ENCODE results near the gene USP21.
A peak's percentile ranks its signal among the peaks of the same experiment; 100 is the strongest.

USP21 gene

DNA sequence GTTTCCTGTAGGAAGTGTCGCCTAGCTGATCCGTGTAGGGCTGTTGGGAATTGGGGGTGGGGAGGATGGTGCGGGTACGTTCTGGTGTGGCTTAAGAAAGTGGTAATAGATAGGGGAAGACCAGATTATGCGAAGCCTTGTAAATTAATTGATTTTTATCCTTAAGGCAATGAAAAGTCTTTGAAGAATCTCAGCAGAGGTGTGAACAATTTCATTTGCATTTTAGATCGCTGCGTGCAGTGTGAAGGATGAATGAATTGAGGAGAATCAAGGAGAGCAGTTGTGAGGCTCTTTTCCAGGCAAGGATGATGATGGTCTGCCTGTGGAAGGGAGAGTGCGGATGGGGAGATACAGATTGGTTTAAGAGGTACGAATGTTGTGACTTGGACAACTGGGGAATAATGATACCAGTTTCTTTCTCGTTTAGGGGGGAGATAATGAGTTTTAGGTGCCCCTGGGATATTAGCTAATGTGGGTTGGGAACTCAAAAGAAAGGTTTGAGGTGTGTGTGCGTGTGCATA, 26.0 kb upstream of the USP21 start:
- peak; percentile 31 for DNase-seq (ENCODE audit: low read depth)

- DNase-seq (ENCODE audit: low read depth) = no peak
These were observed 21.4 kb upstream of the USP21 start for GRCh38 chr1:161137881-161138280.

DNA sequence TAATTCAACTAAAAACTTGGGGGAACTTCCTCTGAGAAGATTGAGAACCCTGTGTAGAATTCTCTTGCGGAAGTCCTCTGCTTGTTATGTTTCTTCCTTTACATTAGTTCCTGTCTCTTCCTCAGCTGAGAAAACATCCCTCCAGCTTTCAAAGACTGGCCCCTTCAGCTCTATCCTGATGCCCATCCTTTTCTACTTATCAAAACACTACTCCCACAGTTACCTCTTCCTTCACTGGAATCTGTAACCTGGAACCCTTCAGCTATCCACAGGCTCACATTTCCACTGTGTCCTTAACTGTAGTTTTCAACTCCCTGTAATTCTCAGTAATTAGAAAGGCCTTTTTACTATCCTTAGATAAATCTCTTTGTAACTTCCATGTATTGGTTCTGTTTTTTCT, 20.9 kb upstream of the USP21 start:
- DNase-seq (ENCODE audit: low read depth) = no peak

DNA sequence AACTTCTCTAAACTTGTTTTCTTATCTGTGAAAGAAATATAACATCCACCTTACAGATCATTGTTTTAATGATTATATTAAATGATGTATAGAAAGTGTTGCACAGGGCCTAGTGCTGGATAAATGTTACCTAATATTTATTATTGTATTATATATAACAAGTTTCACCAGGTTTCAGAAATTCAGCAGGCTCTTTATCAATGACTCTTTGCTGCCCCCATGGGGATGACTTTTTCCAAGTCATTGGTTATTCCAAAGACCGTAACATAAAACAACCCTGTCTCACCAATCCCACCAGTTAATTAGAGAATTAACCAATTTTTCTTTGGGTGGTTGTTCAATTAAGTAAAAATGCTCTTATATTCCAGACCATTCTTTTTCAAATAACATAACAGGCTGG, 19.5 kb upstream of the USP21 start:
- peak; percentile 52 for DNase-seq (ENCODE audit: low read depth)

GRCh38 chr1:161140755-161141400, 18.4 kb upstream of the USP21 start:
- DNase-seq (ENCODE audit: low read depth) = no peak

DNA sequence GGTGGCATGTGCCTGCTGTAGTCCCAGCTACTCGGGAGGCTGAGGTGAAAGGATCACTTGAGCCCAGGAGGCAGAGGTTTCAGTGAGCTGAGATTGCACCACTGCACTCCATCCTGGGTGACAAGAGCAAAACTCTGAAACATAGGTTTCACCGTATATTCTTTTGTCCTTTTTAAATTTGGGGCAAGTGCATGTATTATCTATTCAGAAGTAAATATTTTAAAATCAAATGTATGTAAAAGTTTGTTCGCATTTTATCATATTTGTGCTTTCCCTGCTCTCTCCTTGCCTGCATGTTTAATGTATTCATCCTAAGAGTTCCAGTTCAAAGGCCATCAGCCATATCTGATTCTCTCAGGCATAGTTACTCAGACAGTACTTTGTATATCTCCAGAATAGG, 13.5 kb upstream of the USP21 start:
- no peak for DNase-seq (ENCODE audit: low read depth)

- no peak for DNase-seq (ENCODE audit: low read depth)
These were observed 6.1 kb upstream of the USP21 start for GRCh38 chr1:161153176-161153575.

- DNase-seq (ENCODE audit: low read depth) = peak; percentile 91
These were observed 5.5 kb upstream of the USP21 start, which contains the start of gene UFC1 for GRCh38 chr1:161153682-161154337. UFC1 (plus strand) TSS chr1:161153978; CDS start chr1:161153998, 20 bp downstream.

- no peak for DNase-seq (ENCODE audit: low read depth)
These were observed 1.4 kb upstream of the USP21 start for GRCh38 chr1:161157867-161158266.

DNA sequence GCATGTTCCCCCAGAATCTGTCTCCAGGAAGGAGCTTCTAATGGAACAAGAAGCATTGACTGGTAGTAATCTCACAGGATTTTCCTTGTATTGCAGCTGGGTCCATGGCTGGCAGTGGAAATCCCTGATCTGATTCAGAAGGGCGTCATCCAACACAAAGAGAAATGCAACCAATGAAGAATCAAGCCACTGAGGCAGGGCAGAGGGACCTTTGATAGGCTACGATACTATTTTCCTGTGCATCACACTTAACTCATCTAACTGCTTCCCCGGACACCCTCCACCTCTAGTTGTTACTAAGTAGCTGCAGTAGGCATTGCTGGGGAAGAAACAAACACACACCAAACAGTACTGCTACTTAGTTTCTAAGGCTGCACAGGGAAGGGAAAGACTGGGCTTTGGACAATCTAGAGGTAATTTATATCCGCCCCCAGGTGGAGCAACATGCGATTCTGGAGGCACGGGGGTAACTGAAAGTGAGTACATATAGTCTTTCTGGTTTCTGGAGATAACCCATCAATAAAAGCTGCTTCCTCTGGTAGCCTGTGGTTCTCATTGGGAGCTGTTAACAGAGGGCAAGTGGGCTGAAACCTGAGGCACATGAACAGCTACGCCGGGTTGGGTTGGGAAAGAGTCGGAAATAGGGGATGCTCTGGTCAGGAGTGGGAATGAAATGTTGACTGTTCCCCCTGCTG, 837 bp upstream of the USP21 start:
- no peak for DNase-seq (ENCODE audit: low read depth)

DNA sequence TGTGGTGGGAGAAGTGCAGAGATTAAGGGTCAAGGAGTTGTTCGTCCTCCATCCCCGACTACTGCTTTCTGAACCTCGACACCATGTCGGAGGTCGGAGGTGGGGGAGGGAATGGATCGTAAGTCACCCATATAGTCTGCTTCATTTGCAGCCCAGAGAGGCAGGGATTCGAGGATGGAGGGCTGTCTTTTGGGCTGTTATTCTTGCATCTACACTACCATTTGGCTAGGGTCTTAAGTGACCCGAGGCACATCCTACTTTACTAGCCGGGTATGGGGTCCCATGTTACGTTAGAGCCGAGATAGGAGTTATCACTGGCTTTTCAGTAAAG, 578 bp downstream of the USP21 start:
- DNase-seq (ENCODE audit: low read depth) = no peak

- DNase-seq (ENCODE audit: low read depth) = no peak
These were observed 1.4 kb downstream of the USP21 start for GRCh38 chr1:161160671-161161145.

DNA sequence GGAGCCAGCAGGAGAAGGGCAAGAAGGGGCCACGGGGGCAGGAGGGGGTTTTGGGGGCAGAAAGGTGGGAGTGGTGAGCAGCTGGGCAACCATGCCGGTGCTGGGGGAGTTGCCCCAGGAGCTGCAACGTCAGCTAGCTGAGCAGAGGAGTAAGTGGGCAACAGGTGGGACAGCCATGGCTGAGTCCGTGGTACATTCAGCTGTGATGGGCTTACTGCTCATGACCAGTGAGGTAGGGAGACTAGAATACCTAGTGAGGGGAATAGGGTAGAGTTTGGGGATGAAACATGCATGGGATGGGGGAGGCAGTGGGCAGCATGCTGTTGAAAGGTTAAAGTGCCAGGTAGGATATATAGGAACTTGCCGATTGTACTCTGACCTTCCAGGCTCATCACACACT, 2.4 kb downstream of the USP21 start:
- no peak for DNase-seq (ENCODE audit: low read depth)

GRCh38 chr1:161162052-161162451, 2.8 kb downstream of the USP21 start:
- DNase-seq (ENCODE audit: low read depth) = no peak

DNA sequence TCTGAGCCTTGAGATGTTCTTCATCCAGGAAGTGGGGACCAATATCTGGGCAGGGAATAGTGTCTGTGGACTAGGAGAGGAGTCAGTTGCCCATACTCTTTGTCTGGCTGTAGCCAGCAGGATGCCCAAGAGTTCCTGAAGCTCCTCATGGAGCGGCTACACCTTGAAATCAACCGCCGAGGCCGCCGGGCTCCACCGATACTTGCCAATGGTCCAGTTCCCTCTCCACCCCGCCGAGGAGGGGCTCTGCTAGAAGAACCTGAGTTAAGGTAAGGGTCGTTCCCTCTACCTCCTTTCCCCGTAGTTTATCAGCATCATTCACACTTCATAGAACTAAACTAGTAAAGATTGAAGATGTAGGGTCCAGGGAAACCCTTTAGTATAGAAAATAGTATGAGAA, 3.5 kb downstream of the USP21 start:
- DNase-seq (ENCODE audit: low read depth) = no peak

GRCh38 chr1:161163793-161164192, 4.5 kb downstream of the USP21 start:
- no peak for DNase-seq (ENCODE audit: low read depth)

DNA sequence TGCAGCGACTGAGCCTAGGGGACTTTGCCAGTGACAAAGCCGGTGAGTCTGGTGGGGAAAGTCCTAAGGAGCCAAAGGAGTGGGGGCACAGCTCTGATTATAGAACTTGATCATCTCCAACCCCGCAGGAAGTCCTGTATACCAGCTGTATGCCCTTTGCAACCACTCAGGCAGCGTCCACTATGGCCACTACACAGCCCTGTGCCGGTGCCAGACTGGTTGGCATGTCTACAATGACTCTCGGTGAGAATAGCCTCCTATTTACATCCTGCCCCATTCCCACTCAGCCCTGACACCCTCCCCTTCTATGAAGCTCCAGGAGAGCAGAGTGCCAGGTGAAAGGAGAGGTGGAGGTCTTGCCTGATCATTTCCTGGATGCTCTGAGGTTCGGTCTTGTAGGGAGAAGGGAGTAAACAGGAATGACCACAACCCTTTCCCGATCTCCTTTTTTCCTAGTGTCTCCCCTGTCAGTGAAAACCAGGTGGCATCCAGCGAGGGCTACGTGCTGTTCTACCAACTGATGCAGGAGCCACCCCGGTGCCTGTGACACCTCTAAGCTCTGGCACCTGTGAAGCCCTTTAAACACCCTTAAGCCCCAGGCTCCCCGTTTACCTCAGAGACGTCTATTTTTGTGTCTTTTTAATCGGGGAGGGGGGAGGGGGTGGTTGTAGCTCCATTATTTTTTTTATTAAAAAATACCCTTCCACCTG, 5.8 kb downstream of the USP21 start:
- no peak for DNase-seq (ENCODE audit: low read depth)

- DNase-seq (ENCODE audit: low read depth) = peak; percentile 98
These were observed 6.7 kb downstream of the USP21 start, which contains the start of gene PPOX for GRCh38 chr1:161165742-161166668. PPOX (plus strand) TSS chr1:161166426; CDS start chr1:161166848, 422 bp downstream.

GRCh38 chr1:161166669-161167548, 7.6 kb downstream of the USP21 start:
- DNase-seq (ENCODE audit: low read depth) = no peak

DNA sequence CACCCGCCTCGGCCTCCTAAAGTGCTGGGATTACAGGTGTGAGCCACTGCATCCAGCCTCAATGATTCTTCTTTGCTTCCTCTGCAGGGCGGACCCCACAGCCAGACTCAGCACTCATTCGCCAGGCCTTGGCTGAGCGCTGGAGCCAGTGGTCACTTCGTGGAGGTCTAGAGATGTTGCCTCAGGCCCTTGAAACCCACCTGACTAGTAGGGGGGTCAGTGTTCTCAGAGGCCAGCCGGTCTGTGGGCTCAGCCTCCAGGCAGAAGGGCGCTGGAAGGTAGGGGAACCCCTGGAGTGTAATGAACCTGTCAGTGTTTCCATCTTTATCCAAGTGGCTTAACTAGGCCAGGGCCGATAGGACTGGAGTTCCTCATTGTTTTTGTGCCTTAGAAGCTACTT, 9.6 kb downstream of the USP21 start:
- DNase-seq (ENCODE audit: low read depth) = no peak
